Keratinocyte (primary cell): ENCODE results near the gene RPA1. TPM values are rescaled to one million over a fixed set of nuclear protein-coding genes. Genes with fewer than 3 reads are reported as not detected.

Experiments
- DNase-seq: peaks from one replicate; pipeline ENCODE4 v3.0.0-alpha.2; 2011; ENCODE audit warnings: low read depth, missing footprints, low spot score
- FAIRE-seq: peaks from 2 replicates; lab custom pipeline; 2011; peaks lifted over from hg19 to GRCh38; lab: Jason Lieb, UNC
- H2AFZ ChIP-seq: 2 replicates; pipeline ENCODE4 v1.6.0; 2012; ENCODE audit warnings: low read length, control low read depth, inconsistent platforms; ENCODE audit not compliant: control insufficient read depth
- H3K27ac ChIP-seq: 2 replicates; pipeline ENCODE4 v1.5.1; 2011; ENCODE audit warnings: low read length; ENCODE audit not compliant: control insufficient read depth, insufficient read depth
- H3K27me3 ChIP-seq: 3 replicates; pipeline ENCODE4 v1.6.0; 2011; ENCODE audit warnings: low read length; ENCODE audit not compliant: control insufficient read depth, insufficient read depth; ENCODE audit errors: extremely low read depth
- H3K36me3 ChIP-seq, 2 experiments: 2 replicates in 1 of 2; 3 replicates in 1 of 2; pipeline ENCODE4 v1.5.1; 2011; ENCODE audit warnings: low read length in 2 of 2, mild to moderate bottlenecking in 1 of 2; ENCODE audit not compliant: control insufficient read depth in 2 of 2, insufficient read depth in 2 of 2; ENCODE audit errors: extremely low read depth in 1 of 2
- H3K4me1 ChIP-seq: 3 replicates; pipeline ENCODE4 v1.5.1; 2011; ENCODE audit warnings: low read length; ENCODE audit not compliant: control insufficient read depth, insufficient read depth; ENCODE audit errors: extremely low read depth
- H3K4me2 ChIP-seq: 3 replicates; pipeline ENCODE4 v1.6.0; 2011; ENCODE audit warnings: low read depth, low read length; ENCODE audit not compliant: control insufficient read depth, insufficient read depth; ENCODE audit errors: extremely low read depth
- H3K4me3 ChIP-seq, 3 experiments: fragments of 200-600 bp in 1 of 3; sonication (generic) in 1 of 3; 2 replicates in 2 of 3; 3 replicates in 1 of 3; pipeline ENCODE4 v1.5.1; 2011 to 2016; ENCODE audit warnings: low read length in 3 of 3, mild to moderate bottlenecking in 3 of 3, control low read depth in 2 of 3, inconsistent platforms in 1 of 3, low read depth in 1 of 3, mixed read lengths in 1 of 3, mixed run types in 1 of 3, moderate library complexity in 1 of 3; ENCODE audit not compliant: control insufficient read depth in 2 of 3, insufficient read depth in 2 of 3; ENCODE audit errors: extremely low read depth in 1 of 3
- H3K79me2 ChIP-seq: 2 replicates; pipeline ENCODE4 v1.6.0; 2012; ENCODE audit warnings: low read length; ENCODE audit not compliant: control insufficient read depth, insufficient read depth
- H3K9ac ChIP-seq: 3 replicates; pipeline ENCODE4 v1.6.0; 2011; ENCODE audit warnings: low read length; ENCODE audit not compliant: control insufficient read depth, insufficient read depth; ENCODE audit errors: extremely low read depth
- H3K9me1 ChIP-seq: 3 replicates; pipeline ENCODE4 v1.6.0; 2011; ENCODE audit warnings: low read length; ENCODE audit not compliant: control insufficient read depth, insufficient read depth; ENCODE audit errors: extremely low read depth
- H3K9me3 ChIP-seq: 2 replicates; pipeline ENCODE4 v1.5.1; 2012; ENCODE audit warnings: low read depth, low read length; ENCODE audit not compliant: control insufficient read depth
- H4K20me1 ChIP-seq: 3 replicates; pipeline ENCODE4 v1.6.0; 2011; ENCODE audit warnings: low read length; ENCODE audit not compliant: control insufficient read depth, insufficient read depth; ENCODE audit errors: extremely low read depth
- EZH2 ChIP-seq: IDR thresholded peaks from one replicate; pipeline ENCODE4 v1.6.1; 2012; ENCODE audit warnings: inconsistent platforms, mild to moderate bottlenecking, low read length, moderate library complexity
- dilution Hi-C: fragments of 300-500 bp; cut with MboI; formaldehyde crosslinking; loops from one replicate; pipeline ENCODE4 v1.7.0; 2020; ENCODE audit warnings: low sequenced_read_pairs; ENCODE audit not compliant: extremely low pct_ligation_motif_present
- polyA plus RNA-seq, 5 experiments: library from polyadenylated mRNA; depleted of rRNA in 3 of 5; stranded (reverse) in 3 of 5; stranded (forward) in 1 of 5; unstranded in 1 of 5; fragments of >200 nt; gene quantifications; 1 replicate in 1 of 5; 2 replicates in 3 of 5; 3 replicates in 1 of 5; pipeline versions ENCODE4 v1.2.1 to v1.2.3, GENCODE V29; 2011 to 2012; ENCODE audit warnings: missing spikeins in 2 of 5, low read depth in 1 of 5, low replicate concordance in 1 of 5
- TF ChIP-seq, protein P1 (sequence below), 3 experiments: IDR thresholded peaks in 1 of 3; conservative IDR thresholded peaks in 1 of 3; optimal IDR thresholded peaks in 1 of 3; 2 replicates in 2 of 3; 3 replicates in 1 of 3; pipeline versions ENCODE3 to v1.5.1; 2011; ENCODE audit warnings: low read length in 3 of 3, mild to moderate bottlenecking in 3 of 3, moderate library complexity in 2 of 3, control low read depth in 1 of 3, inconsistent platforms in 1 of 3; ENCODE audit not compliant: insufficient read depth in 2 of 3; ENCODE audit errors: extremely low read depth in 1 of 3

Gene RPA1
- polyA plus RNA-seq, 1 donor (not counting 4 experiments of a cell fraction or from before 2014, with no cell fraction given): 74.9 TPM

DNA sequence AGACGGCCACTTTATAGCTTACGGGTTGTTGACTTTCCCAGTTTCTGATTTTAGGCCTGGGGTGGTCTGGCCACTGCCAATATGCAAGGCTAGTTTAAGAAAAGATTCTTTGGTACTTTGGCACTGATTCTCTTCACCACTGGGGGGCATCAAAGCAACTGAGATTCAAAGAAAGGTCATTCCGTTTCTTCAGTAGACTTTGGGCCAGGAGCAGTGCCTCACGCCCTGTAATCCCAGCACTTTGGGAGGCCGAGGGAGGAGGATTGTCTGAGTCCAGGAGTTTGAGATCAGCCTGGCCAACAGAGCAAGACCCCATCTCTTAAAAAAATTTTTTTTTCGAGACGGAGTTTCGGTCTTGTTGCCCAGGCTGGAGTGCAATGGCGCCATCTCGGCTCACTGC, 53.0 kb downstream of the RPA1 start:
- Histone ChIP-seq H3K9ac (no peak overlapping the region), H3K27me3 (no peaks in the 10 kb centered on the region), H3K4me3 (no peak overlapping the region), H3K4me1 (no peaks in the 10 kb centered on the region), H3K27ac (no peak overlapping the region), H3K4me2 (no peak overlapping the region), H2AFZ (no peak overlapping the region), H3K36me3 (peaks cover 36 to 40% of the 10 kb centered on the region in 2 experiments), H4K20me1 (peaks cover 2% of the 10 kb centered on the region), H3K79me2 (no peaks in the 10 kb centered on the region), H3K9me1 (no peaks in the 10 kb centered on the region), H3K9me3 (no peaks in the 10 kb centered on the region)
- DNase-seq: no peak
- dilution Hi-C loops: no loop called here
- TF ChIP-seq, protein P1, sequence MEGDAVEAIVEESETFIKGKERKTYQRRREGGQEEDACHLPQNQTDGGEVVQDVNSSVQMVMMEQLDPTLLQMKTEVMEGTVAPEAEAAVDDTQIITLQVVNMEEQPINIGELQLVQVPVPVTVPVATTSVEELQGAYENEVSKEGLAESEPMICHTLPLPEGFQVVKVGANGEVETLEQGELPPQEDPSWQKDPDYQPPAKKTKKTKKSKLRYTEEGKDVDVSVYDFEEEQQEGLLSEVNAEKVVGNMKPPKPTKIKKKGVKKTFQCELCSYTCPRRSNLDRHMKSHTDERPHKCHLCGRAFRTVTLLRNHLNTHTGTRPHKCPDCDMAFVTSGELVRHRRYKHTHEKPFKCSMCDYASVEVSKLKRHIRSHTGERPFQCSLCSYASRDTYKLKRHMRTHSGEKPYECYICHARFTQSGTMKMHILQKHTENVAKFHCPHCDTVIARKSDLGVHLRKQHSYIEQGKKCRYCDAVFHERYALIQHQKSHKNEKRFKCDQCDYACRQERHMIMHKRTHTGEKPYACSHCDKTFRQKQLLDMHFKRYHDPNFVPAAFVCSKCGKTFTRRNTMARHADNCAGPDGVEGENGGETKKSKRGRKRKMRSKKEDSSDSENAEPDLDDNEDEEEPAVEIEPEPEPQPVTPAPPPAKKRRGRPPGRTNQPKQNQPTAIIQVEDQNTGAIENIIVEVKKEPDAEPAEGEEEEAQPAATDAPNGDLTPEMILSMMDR (optimal IDR thresholded peaks at IDR 0.05 in 1 of 3, IDR thresholded peaks at IDR 0.05 in 1 of 3, conservative IDR thresholded peaks at IDR 0.05 in 1 of 3; ENCODE audit: extremely low read depth in 1 of 3, insufficient read depth in 2 of 3, low read length in 3 of 3): peak; percentile 47 to 58 (median 49)
- no peak for TF ChIP-seq EZH2
- peak; percentile 39 for FAIRE-seq

DNA sequence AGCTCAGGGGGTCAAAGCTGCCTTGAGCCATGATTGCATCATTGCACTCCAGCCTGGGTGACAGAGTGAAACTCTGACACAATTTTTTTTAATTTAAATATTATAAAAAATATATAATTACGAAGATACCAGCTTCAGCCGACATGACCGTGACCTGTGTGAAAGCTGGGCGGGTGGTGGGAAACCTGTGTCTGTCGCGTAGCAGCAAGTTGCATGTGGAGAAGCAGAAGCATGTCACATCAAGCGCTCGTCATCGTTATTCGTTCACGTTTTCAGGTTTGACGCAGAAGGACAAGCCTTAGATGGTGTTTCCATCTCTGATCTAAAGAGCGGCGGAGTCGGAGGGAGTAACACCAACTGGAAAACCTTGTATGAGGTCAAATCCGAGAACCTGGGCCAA, 53.7 kb downstream of the RPA1 start:
- H3K27me3 ChIP-seq: no peaks in the 10 kb centered on the region
- no peaks in the 10 kb centered on the region for H3K9me3 ChIP-seq
- H3K27ac ChIP-seq: no peak overlapping the region
- FAIRE-seq: no peak
- no peak overlapping the region for H2AFZ ChIP-seq
- H3K9ac ChIP-seq: no peak overlapping the region
- no peak for DNase-seq
- no peaks in the 10 kb centered on the region for H3K4me1 ChIP-seq
- no peak for TF ChIP-seq EZH2
- TF ChIP-seq, protein P1 (optimal IDR thresholded peaks at IDR 0.05 in 1 of 3, IDR thresholded peaks at IDR 0.05 in 1 of 3, conservative IDR thresholded peaks at IDR 0.05 in 1 of 3; ENCODE audit: extremely low read depth in 1 of 3, insufficient read depth in 2 of 3, low read length in 3 of 3): no peak
- dilution Hi-C loops: no loop called here
- H3K4me3 ChIP-seq: no peak overlapping the region
- peaks cover 38 to 40% of the 10 kb centered on the region in 2 experiments for H3K36me3 ChIP-seq
- peaks cover 2% of the 10 kb centered on the region for H4K20me1 ChIP-seq
- H3K4me2 ChIP-seq: no peak overlapping the region
- no peaks in the 10 kb centered on the region for H3K79me2 ChIP-seq
- H3K9me1 ChIP-seq: no peaks in the 10 kb centered on the region
